A549 (cell line): ENCODE results near the gene NADK2. TPM values are rescaled to one million over a fixed set of nuclear protein-coding genes. Genes with fewer than 3 reads are reported as not detected.

Experiments used
- ATAC-seq, 2 experiments: fragments of 200-7000 bp in 1 of 2; fragments of >200 bp in 1 of 2; cut with Nextera tagmentation in 1 of 2; cut with Tn5 transposase in 1 of 2; 3 replicates each; pipeline versions ENCODE4 v1.8.0 to v1.9.1; 2018 to 2020; ENCODE audit warnings: mild to moderate bottlenecking in 1 of 2, moderate library complexity in 1 of 2
- CTCF ChIA-PET: fragments of 300-600 bp; sonication (Branson Sonifier 250); formaldehyde crosslinking; extraction: SDS; loops from one replicate; lab custom pipeline; 2021; ENCODE audit warnings: antibody characterized with exemption, inconsistent platforms; lab: Yijun Ruan, JAX
- POLR2A ChIA-PET: fragments of 350-600 bp; formaldehyde crosslinking; extraction: SDS; loops from one replicate; lab custom pipeline; 2021; ENCODE audit warnings: antibody characterized with exemption, inconsistent platforms; lab: Yijun Ruan, JAX
- DNase-seq, 2 experiments: peaks; one replicate each; pipeline versions ENCODE4 v3.0.0 to v3.0.0-alpha.2; 2011 to 2016; ENCODE audit warnings: low read depth in 1 of 2, low spot score in 1 of 2
- FAIRE-seq: peaks from 2 replicates; lab custom pipeline; 2011; peaks lifted over from hg19 to GRCh38; lab: Jason Lieb, UNC
- H3K27ac ChIP-seq, 2 experiments: fragments of >200 bp; sonication (Bioruptor Twin); formaldehyde crosslinking; 3 replicates each; pipeline ENCODE4 v1.5.1; 2016 to 2017
- H3K4me1 ChIP-seq: fragments of >200 bp; sonication (Bioruptor Twin); formaldehyde crosslinking; 3 replicates; pipeline ENCODE4 v1.6.1; 2016
- H3K4me2 ChIP-seq: fragments of >200 bp; sonication (Bioruptor Twin); formaldehyde crosslinking; 3 replicates; pipeline ENCODE4 v1.6.1; 2016
- H3K4me3 ChIP-seq: fragments of >200 bp; sonication (Bioruptor Twin); formaldehyde crosslinking; 3 replicates; pipeline ENCODE4 v1.5.1; 2016
- H3K9me3 ChIP-seq: fragments of >200 bp; sonication (Bioruptor Twin); formaldehyde crosslinking; 3 replicates; pipeline ENCODE4 v1.6.1; 2016
- CHD2 ChIP-seq: fragments of 150-350 bp; IDR thresholded peaks from 2 replicates; pipeline ENCODE4 v1.6.1; 2014; ENCODE audit warnings: low read length; ENCODE audit not compliant: partially characterized antibody
- FOSL2 ChIP-seq, 2 experiments: fragments of 450-650 bp in 1 of 2; fragments of >200 bp in 1 of 2; sonication (Bioruptor Twin) in 1 of 2; formaldehyde crosslinking; IDR thresholded peaks; 2 replicates each; pipeline versions ENCODE4 v1.5.0 to v1.6.1; 2016 to 2020; ENCODE audit warnings: mild to moderate bottlenecking in 1 of 2, moderate library complexity in 1 of 2
- GATA3 ChIP-seq: IDR thresholded peaks from 2 replicates; pipeline ENCODE4 v1.6.1; 2012; ENCODE audit warnings: borderline replicate concordance
- HOXB13 ChIP-seq: fragments of 250-450 bp; sonication (Bioruptor Pico); IDR thresholded peaks from 2 replicates; pipeline ENCODE4 v1.5.0; 2020; ENCODE audit warnings: low read depth, mild to moderate bottlenecking, moderate library complexity
- JUN ChIP-seq, 2 experiments: fragments of >200 bp; sonication (Bioruptor Twin); formaldehyde crosslinking; IDR thresholded peaks; 2 replicates in 1 of 2; 3 replicates in 1 of 2; pipeline ENCODE4 v1.6.1; 2016 to 2017
- KDM5A ChIP-seq: fragments of 200-600 bp; sonication (generic); IDR thresholded peaks from 2 replicates; pipeline ENCODE4 v1.6.1; 2016; ENCODE audit warnings: antibody characterized with exemption, mild to moderate bottlenecking
- PHF8 ChIP-seq: fragments of 200-600 bp; sonication (generic); IDR thresholded peaks from 2 replicates; pipeline ENCODE4 v1.6.1; 2016; ENCODE audit warnings: low read depth, mild to moderate bottlenecking, antibody characterized with exemption, moderate library complexity, borderline replicate concordance
- RAD21 ChIP-seq, 2 experiments: fragments of >200 bp in 1 of 2; sonication (Bioruptor Twin) in 1 of 2; formaldehyde crosslinking in 1 of 2; IDR thresholded peaks in 1 of 2; conservative IDR thresholded peaks in 1 of 2; 2 replicates in 1 of 2; 3 replicates in 1 of 2; pipeline ENCODE4 v1.6.1; 2012 to 2018; ENCODE audit warnings: inconsistent platforms in 1 of 2
- RFX5 ChIP-seq: fragments of 450-650 bp; IDR thresholded peaks from 2 replicates; pipeline ENCODE4 v1.7.1; 2014; ENCODE audit warnings: antibody characterized with exemption, mild to moderate bottlenecking, moderate library complexity
- SREBF2 ChIP-seq: fragments of 450-650 bp; IDR thresholded peaks from 2 replicates; pipeline ENCODE4 v1.6.1; 2014; ENCODE audit warnings: mild to moderate bottlenecking, moderate library complexity
- TP53 ChIP-seq: fragments of 250-450 bp; sonication (Bioruptor Pico); IDR thresholded peaks from 2 replicates; pipeline ENCODE4 v1.5.0; 2021; ENCODE audit warnings: mild to moderate bottlenecking, moderate library complexity
- ZSCAN20 ChIP-seq: fragments of 250-450 bp; sonication (Bioruptor Pico); IDR thresholded peaks from 2 replicates; pipeline ENCODE4 v1.8.0; 2022; ENCODE audit warnings: mild to moderate bottlenecking, moderate library complexity
- WGBS: methylation state at CpG from one replicate; pipeline ENCODE4 v1.1.6; 2017; ENCODE audit errors: missing lambda C conversion rate; 5-methylcytosine and 5-hydroxymethylcytosine counted together
- polyA plus RNA-seq, 4 experiments: library from polyadenylated mRNA; depleted of rRNA in 3 of 4; stranded (reverse); fragments of >200 nt; fragmentation: RNase III in 1 of 4; extraction: RNeasy Plus Mini Kit Qiagen cat#74134 plus additional on column Dnase treatment in 1 of 4; gene quantifications; 2 replicates in 3 of 4; 3 replicates in 1 of 4; pipeline ENCODE4 v1.2.3, GENCODE V29; 2011 to 2017
- TF ChIP-seq, protein P1 (sequence below): fragments of >200 bp; sonication (Bioruptor Twin); formaldehyde crosslinking; IDR thresholded peaks from 3 replicates; pipeline ENCODE4 v1.6.1; 2016
- TF ChIP-seq, protein P2 (sequence below): fragments of 250-450 bp; sonication (Bioruptor Pico); IDR thresholded peaks from 2 replicates; pipeline ENCODE4 v1.5.0; 2020; ENCODE audit warnings: low read depth, mild to moderate bottlenecking, moderate library complexity

Gene NADK2
- polyA plus RNA-seq, 2 of the 4 experiments (the other 2 are of a cell fraction): 12.6 to 21.9 TPM

DNA sequence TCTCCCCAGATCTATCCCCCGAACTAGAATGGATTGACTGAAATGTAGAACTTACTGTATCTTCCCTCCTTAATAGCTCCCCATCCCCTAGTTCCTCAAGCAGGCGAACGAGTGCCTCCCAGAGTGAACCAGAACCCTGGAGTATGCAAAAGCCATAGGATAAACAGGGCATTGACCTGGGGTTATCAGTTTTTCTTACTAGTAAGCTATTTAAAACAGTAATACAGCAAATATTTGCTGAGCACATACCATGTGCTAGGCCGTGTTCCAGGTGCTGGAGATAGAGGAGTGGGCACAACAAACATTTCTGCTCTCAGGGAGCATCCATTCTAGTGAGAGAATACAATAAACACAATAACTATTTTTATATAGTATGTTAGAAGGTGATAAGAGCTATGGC lies 88.0 kb downstream of the NADK2 start:
- TF ChIP-seq ZSCAN20: no peak
- no peak for TF ChIP-seq TP53
- TF ChIP-seq GATA3: no peak
- no peak for TF ChIP-seq JUN (IDR thresholded peaks at IDR 0.05)
- TF ChIP-seq RFX5: no peak
- TF ChIP-seq, protein P1, sequence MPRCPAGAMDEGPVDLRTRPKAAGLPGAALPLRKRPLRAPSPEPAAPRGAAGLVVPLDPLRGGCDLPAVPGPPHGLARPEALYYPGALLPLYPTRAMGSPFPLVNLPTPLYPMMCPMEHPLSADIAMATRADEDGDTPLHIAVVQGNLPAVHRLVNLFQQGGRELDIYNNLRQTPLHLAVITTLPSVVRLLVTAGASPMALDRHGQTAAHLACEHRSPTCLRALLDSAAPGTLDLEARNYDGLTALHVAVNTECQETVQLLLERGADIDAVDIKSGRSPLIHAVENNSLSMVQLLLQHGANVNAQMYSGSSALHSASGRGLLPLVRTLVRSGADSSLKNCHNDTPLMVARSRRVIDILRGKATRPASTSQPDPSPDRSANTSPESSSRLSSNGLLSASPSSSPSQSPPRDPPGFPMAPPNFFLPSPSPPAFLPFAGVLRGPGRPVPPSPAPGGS: no peak
- no peak overlapping the region for H3K4me3 ChIP-seq
- ChIA-PET CTCF (interaction anchor here (1.5 to 2.9 kb wide), 2 partner anchors 25 to 88 kb away, joined by 3 to 10 read pairs; partner anchors contain the start of gene NADK2), POLR2A (no interaction called here)
- DNase-seq: no peak
- H3K9me3 ChIP-seq: no peaks in the 10 kb centered on the region
- WGBS: 87% methylated on average over 4 of the region's 4 CpGs
- H3K27ac ChIP-seq: no peak overlapping the region
- peak overlapping the region; percentile 81 for H3K4me2 ChIP-seq
- FAIRE-seq: no peak
- ATAC-seq: no peak
- H3K4me1 ChIP-seq: peaks cover 7% of the 10 kb centered on the region; the same call in 1 of the 3 replicates

DNA sequence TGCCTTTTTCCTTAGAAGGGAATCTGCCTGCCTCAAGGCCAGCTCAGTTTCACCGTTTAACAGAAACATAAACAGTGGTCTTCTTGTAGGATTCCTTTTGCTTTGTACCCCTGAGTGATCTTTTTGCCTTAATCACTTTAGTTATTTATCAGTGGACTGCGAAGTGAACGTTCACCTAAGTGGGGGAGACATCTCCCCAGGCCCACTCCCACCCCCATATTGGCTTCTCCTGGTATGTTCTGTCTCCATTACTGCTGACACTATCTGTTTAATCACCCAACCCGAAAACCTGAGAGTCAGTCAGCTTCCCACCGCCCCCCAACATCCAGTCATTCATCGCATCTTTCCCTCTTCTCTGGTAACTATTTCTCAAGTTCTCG lies 88.4 kb downstream of the NADK2 start:
- POLR2A ChIA-PET: no interaction called here
- Histone ChIP-seq H3K4me2 (peak overlapping the region; percentile 81), H3K27ac (peak overlapping the region in 1 of 2 experiments; percentile 10; a peak in 2 of 6 replicates), H3K9me3 (no peaks in the 10 kb centered on the region), H3K4me3 (peak overlapping the region; percentile 78; the same call in 2 of the 3 replicates), H3K4me1 (peaks cover 7% of the 10 kb centered on the region; the same call in 1 of the 3 replicates)
- 87% methylated on average over 7 of the region's 7 CpGs for WGBS
- ATAC-seq (no peak), DNase-seq (no peak), FAIRE-seq (no peak)
- CTCF ChIA-PET: interaction anchor here (1.5 to 2.9 kb wide), 2 partner anchors 25 to 89 kb away, joined by 3 to 10 read pairs; partner anchors contain the start of gene NADK2
- no peak for TF ChIP-seq SREBF2
- TF ChIP-seq FOSL2 (IDR thresholded peaks at IDR 0.05): no peak
- no peak for TF ChIP-seq FOSL2 (CRISPR knock-in tag; IDR thresholded peaks at IDR 0.05)
- TF ChIP-seq HOXB13 (CRISPR knock-in tag): no peak
- no peak for TF ChIP-seq KDM5A
- TF ChIP-seq RAD21 (conservative IDR thresholded peaks at IDR 0.05 in 1 of 2, IDR thresholded peaks at IDR 0.05 in 1 of 2): no peak
- TF ChIP-seq, protein P2, sequence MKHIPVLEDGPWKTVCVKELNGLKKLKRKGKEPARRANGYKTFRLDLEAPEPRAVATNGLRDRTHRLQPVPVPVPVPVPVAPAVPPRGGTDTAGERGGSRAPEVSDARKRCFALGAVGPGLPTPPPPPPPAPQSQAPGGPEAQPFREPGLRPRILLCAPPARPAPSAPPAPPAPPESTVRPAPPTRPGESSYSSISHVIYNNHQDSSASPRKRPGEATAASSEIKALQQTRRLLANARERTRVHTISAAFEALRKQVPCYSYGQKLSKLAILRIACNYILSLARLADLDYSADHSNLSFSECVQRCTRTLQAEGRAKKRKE: no peak
- TF ChIP-seq JUN (IDR thresholded peaks at IDR 0.05): no peak
- no peak for TF ChIP-seq ZSCAN20

DNA sequence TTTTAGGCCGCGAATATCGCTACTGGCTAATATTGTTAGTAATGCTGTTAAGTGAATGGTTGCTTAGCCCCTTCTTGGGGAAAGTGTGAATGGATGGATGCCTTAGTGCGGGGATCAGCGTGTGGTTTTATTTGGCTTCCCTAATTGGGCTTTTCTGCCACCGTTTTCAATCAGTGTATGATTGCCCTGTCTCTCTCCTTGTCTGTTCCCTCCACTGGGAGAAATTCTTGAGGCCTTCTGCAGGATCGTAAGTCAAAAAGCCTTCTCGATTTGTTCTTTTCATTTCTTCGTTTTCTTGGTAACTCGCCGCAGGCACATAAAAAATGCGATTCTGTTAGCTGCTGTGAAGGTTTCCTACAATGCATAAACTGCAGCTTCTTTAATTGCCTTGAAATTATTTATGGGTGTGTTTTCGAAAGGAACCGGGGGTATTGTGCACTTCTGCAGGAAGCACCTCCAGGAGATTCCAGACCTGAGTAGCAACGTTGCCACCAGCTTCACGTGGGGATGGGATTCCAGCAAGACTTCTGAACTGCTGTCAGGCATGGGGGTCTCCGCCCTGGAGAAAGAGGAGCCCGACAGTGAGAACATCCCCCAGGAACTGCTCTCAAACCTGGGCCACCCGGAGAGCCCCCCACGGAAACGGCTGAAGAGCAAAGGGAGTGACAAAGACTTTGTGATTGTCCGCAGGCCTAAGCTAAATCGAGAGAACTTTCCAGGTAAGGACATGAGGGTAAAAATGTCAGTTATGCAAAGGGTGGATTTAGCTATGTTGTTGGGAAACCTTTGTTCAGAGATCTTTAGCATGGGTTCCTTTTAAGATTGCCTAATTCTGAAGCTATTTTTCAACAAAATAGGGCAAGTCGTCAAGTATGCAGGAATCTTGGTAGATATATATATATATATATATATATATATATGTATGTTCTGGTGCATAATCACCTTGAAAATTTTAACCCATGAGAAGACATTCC lies 89.1 kb downstream of the NADK2 start:
- ChIA-PET POLR2A (interaction anchor here (0.5 to 2.0 kb wide), 3 partner anchors 40 to 91 kb away, joined by 3 to 19 read pairs (median 6); partner anchors contain the start of gene NADK2), CTCF (interaction anchor here (1.5 to 2.9 kb wide), 4 partner anchors 13 to 150 kb away, joined by 3 to 10 read pairs (median 4); partner anchors contain the start of genes NADK2 and RANBP3L)
- FAIRE-seq (no peak), DNase-seq (peak in 1 of 2 experiments; percentile 21)
- 12% methylated on average over 24 of the region's 24 CpGs for WGBS
- Histone ChIP-seq H3K4me1 (peaks cover 7% of the 10 kb centered on the region; the same call in 1 of the 3 replicates), H3K9me3 (no peaks in the 10 kb centered on the region)
- TF ChIP-seq PHF8 (peak; percentile 44; the same call in 1 of the 2 replicates), CHD2 (no peak), RFX5 (no peak)
- TF ChIP-seq, all 56 proteins: peak for 1
- peak overlapping the region; percentile 81 for H3K4me2 ChIP-seq
- H3K4me3 ChIP-seq: peak overlapping the region; percentile 78
- ATAC-seq: peak in 1 of 2 experiments; percentile 8; a peak in 2 of 6 replicates
- H3K27ac ChIP-seq: peak overlapping the region; percentile 79 to 89
